ENCODE measurements around the gene SHISA4.

DNA sequence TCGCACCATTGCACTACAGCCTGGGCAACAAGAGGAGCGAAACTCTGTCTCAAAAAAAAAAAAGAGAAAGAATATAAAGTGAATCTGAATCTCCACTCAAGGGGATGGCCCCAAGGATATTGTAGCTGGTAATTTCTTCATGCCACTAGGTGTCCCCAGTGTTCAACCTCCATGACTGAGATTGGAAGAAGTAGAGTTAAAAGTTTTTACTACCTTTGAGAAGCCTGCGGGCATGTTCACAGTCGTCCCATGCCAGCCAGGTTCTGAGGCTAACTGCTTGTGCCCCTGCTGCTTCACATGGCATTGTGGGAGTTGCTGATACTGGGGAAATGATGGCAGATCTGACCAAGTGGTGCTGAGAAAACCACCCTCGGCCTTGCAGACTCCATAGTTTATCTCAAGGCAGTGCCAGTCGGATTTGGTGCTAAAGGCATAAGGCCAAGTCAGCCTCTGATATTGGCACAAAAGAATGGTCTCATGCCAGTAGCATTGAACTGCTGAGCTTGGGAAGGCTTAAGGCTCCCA lies 10.8 kb upstream of the SHISA4 start:
- TF ChIP-seq POLR2A (IDR thresholded peaks at IDR 0.05; ENCODE audit: low read length) (no peak), GATA1 (IDR thresholded peaks at IDR 0.05; ENCODE audit: low read depth, low read length) (no peak)
